Adrenal gland (tissue), 5 donors: ENCODE results near the gene IGFALS.

ENCODE experiments used
- CTCF ChIP-seq, 6 experiments: fragments of 450-650 bp in 4 of 6; fragments of 200-600 bp in 2 of 6; sonication (generic) in 1 of 6; IDR thresholded peaks; 1 replicate in 5 of 6; 2 replicates in 1 of 6; pipeline versions ENCODE4 v1.5.1 to v1.8.0; 2016 to 2021; ENCODE audit warnings: antibody characterized with exemption in 6 of 6, mild to moderate bottlenecking in 2 of 6, moderate library complexity in 1 of 6
- POLR2A ChIP-seq, 2 donors: fragments of 450-650 bp; IDR thresholded peaks; one replicate each; pipeline ENCODE4 v1.6.1; 2017; ENCODE audit warnings: antibody characterized with exemption in 2 of 2, mild to moderate bottlenecking in 2 of 2, moderate library complexity in 1 of 2
- donor health status: DM: no; HTN: no; CAD: no.

GRCh38 chr16:1788095-1788707 is 5.3 kb downstream of the IGFALS start:
- TF ChIP-seq CTCF (IDR thresholded peaks at IDR 0.05) = no peak
- TF ChIP-seq POLR2A (IDR thresholded peaks at IDR 0.05) = no peak
